ENCODE results near the gene LUZP2. TPM values are rescaled to one million over a fixed set of nuclear protein-coding genes. Genes with fewer than 3 reads are reported as not detected.

Gene LUZP2
- total RNA-seq, 4 donors from 2014 or later = 0.19 to 0.99 TPM; not detected in 2

GRCh38 chr11:24594401-24594800 lies 97.5 kb downstream of the LUZP2 start:
- intact Hi-C loops (cut with DNase I) = no loop called here
- 85% methylated on average over 3 of the region's 3 CpGs for WGBS

GRCh38 chr11:24598641-24599040 lies 101.8 kb downstream of the LUZP2 start:
- Histone ChIP-seq H3K27ac (replicated peaks in 1 of 4) (no peak overlapping the region), H3K4me1 (no peaks in the 10 kb centered on the region), H3K9me3 (no peaks in the 10 kb centered on the region), H3K27me3 (no peaks in the 10 kb centered on the region), H3K4me3 (no peak overlapping the region), H3K36me3 (no peaks in the 10 kb centered on the region)
- WGBS = 61% methylated on average over 2 of the region's 2 CpGs
- DNase-seq (ENCODE audit: extremely low spot score) = no peak
- TF ChIP-seq, protein P1, sequence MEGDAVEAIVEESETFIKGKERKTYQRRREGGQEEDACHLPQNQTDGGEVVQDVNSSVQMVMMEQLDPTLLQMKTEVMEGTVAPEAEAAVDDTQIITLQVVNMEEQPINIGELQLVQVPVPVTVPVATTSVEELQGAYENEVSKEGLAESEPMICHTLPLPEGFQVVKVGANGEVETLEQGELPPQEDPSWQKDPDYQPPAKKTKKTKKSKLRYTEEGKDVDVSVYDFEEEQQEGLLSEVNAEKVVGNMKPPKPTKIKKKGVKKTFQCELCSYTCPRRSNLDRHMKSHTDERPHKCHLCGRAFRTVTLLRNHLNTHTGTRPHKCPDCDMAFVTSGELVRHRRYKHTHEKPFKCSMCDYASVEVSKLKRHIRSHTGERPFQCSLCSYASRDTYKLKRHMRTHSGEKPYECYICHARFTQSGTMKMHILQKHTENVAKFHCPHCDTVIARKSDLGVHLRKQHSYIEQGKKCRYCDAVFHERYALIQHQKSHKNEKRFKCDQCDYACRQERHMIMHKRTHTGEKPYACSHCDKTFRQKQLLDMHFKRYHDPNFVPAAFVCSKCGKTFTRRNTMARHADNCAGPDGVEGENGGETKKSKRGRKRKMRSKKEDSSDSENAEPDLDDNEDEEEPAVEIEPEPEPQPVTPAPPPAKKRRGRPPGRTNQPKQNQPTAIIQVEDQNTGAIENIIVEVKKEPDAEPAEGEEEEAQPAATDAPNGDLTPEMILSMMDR (IDR thresholded peaks at IDR 0.05) = no peak
- no peak for TF ChIP-seq EP300 (IDR thresholded peaks at IDR 0.05)
- TF ChIP-seq POLR2AphosphoS5 (IDR thresholded peaks at IDR 0.05) = no peak
- no peak for TF ChIP-seq POLR2A (IDR thresholded peaks at IDR 0.05; ENCODE audit: low read depth)
- intact Hi-C loops (cut with DNase I) = no loop called here

More at GRCh38 chr11:24594401-24594800, 97.5 kb downstream of the LUZP2 start:
- H3K27ac ChIP-seq (replicated peaks in 1 of 4) = no peak overlapping the region
- TF ChIP-seq, protein P1 (IDR thresholded peaks at IDR 0.05) = no peak
- TF ChIP-seq POLR2A (IDR thresholded peaks at IDR 0.05; ENCODE audit: low read depth) = no peak
- no peak for TF ChIP-seq POLR2AphosphoS5 (IDR thresholded peaks at IDR 0.05)
- TF ChIP-seq EP300 (IDR thresholded peaks at IDR 0.05) = no peak
- H3K4me3 ChIP-seq = no peak overlapping the region
- no peaks in the 10 kb centered on the region for H3K4me1 ChIP-seq
- H3K9me3 ChIP-seq = no peaks in the 10 kb centered on the region
- DNase-seq (ENCODE audit: extremely low spot score) = no peak
- no peaks in the 10 kb centered on the region for H3K36me3 ChIP-seq
- H3K27me3 ChIP-seq = no peaks in the 10 kb centered on the region

DNA sequence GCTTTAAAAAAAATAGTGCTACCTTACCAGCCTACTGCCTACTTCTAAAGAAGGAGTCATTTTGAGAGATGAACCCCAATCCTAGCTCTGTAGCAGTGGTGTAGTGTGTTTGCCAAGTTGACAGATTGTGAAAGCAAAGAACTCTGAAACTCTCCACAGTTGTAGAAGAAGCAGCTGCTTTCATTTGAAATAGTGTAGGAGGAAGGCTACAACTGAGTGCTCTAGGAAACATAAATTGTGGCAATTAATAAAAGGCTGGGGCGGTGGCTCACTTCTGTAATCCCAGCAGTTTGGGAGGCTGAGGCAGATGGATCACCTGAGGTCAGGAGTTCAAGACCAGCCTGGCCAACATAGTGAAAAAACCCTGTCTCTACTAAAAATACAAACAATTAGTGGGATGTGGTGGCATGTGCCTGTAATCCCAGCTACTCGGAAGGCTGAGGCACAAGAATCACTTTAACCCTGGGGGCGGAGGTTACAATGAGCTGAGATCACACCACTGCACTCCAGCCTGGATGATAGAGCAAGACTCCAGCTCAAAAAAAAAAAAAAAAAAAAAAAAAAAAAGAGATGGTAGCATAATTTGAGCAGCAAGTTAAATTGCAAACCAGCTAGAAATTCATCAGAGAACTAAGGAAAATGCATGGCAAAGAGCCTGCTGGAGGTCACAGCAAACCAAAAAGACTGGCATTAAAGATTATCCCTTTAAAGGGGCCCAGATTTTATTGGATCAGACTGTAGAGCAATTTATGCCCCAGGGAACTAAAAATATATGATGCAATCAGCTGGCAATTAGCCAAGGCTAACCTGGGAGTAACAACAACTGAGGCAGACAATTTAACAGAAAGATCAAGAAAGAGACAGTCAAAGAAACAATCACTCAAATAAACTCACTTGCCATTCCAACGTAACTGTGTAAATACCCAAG lies 112.6 kb downstream of the LUZP2 start:
- no peak overlapping the region for H3K4me3 ChIP-seq
- no peaks in the 10 kb centered on the region for H3K9me3 ChIP-seq
- 76% methylated on average over 4 of the region's 4 CpGs for WGBS
- no peak for DNase-seq (ENCODE audit: extremely low spot score)
- no peaks in the 10 kb centered on the region for H3K4me1 ChIP-seq
- TF ChIP-seq POLR2A (IDR thresholded peaks at IDR 0.05; ENCODE audit: low read depth) (no peak), POLR2AphosphoS5 (IDR thresholded peaks at IDR 0.05) (no peak), EP300 (IDR thresholded peaks at IDR 0.05) (no peak)
- TF ChIP-seq, protein P1 (IDR thresholded peaks at IDR 0.05) = no peak
- no peaks in the 10 kb centered on the region for H3K27me3 ChIP-seq
- H3K36me3 ChIP-seq = no peaks in the 10 kb centered on the region
- no peak overlapping the region for H3K27ac ChIP-seq (replicated peaks in 1 of 4)
- intact Hi-C loops (cut with DNase I) = no loop called here

DNA sequence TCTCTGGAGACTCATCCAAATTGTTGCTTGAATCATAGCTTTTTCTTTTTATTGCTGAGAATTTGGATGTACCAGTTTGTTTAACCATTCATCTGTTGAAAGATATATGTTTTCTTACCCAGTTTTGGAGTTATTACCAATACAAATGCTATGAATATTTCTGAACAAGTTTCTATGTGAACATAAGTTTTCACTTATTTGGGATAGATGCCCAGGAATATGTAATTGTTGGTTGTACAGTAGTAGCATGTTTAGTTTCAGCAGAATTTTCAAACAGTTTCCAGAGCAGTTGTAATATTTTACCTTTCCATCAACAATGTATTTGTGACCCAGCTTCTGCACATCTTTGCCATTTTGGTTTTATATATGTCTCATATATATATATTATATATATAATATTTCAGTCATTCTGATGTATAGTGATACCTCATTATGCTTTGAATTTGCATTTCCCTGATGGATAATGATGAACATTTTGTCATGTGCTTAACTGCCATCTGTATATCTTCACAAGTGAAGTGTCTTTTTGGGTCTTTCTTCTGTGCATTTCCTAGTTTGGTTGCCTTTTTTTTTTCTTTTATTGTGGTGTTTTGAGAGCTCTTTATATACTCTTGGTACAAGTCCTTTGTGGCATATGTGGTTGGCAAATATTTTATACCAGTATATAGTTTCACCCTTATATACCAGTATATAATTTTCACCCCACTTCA lies 118.8 kb downstream of the LUZP2 start:
- Histone ChIP-seq H3K27ac (replicated peaks in 1 of 4) (no peak overlapping the region), H3K36me3 (no peaks in the 10 kb centered on the region), H3K4me1 (no peaks in the 10 kb centered on the region), H3K9me3 (no peaks in the 10 kb centered on the region), H3K27me3 (no peaks in the 10 kb centered on the region), H3K4me3 (no peak overlapping the region)
- TF ChIP-seq, protein P1 (IDR thresholded peaks at IDR 0.05) = no peak
- TF ChIP-seq EP300 (IDR thresholded peaks at IDR 0.05) = no peak
- TF ChIP-seq POLR2AphosphoS5 (IDR thresholded peaks at IDR 0.05) = no peak
- no peak for TF ChIP-seq POLR2A (IDR thresholded peaks at IDR 0.05; ENCODE audit: low read depth)
- DNase-seq (ENCODE audit: extremely low spot score) = no peak
- intact Hi-C loops (cut with DNase I) = no loop called here
